ENCODE results near the gene PAK5. TPM values are rescaled to one million over a fixed set of nuclear protein-coding genes. Genes with fewer than 3 reads are reported as not detected.
A peak's percentile ranks its signal among the peaks of the same experiment; 100 is the strongest.

PAK5 gene
- total RNA-seq, 1 donor from 2014 or later: not detected

DNA sequence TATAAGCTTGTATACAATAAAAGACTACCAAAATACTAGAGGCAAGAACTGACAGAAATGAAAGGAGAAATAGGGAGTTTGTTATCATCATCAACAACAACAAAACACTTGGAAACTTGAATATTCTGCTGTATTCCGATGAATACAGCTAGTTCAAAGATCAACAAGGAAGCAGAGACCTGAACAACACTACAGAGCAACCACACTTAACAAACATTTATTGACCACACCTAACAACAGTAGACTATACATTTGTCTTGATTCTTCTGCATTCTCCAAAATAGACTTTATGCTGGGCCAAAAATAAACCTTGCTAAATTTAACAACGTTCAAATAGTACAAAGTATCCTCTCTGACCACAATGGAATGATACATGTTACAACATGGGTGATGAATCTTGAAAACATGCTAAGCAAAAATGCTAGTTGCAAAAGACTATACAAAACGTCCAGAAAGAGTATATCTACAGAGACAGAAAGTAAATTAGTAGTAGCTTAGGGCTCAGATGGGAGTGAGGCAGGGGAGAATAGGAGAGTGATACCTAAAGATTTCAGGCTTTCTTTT lies 39.1 kb upstream of the PAK5 start:
- H3K27me3 ChIP-seq (ENCODE audit: low read depth): no peaks in the 10 kb centered on the region
- H3K36me3 ChIP-seq: no peaks in the 10 kb centered on the region
- no peak overlapping the region for H3K27ac ChIP-seq (replicated peaks)
- intact Hi-C loops (cut with micrococcal nuclease): no loop called here
- DNase-seq: no peak
- H3K9me3 ChIP-seq (replicated peaks): peaks cover 35% of the 10 kb centered on the region
- TF ChIP-seq, protein P1, sequence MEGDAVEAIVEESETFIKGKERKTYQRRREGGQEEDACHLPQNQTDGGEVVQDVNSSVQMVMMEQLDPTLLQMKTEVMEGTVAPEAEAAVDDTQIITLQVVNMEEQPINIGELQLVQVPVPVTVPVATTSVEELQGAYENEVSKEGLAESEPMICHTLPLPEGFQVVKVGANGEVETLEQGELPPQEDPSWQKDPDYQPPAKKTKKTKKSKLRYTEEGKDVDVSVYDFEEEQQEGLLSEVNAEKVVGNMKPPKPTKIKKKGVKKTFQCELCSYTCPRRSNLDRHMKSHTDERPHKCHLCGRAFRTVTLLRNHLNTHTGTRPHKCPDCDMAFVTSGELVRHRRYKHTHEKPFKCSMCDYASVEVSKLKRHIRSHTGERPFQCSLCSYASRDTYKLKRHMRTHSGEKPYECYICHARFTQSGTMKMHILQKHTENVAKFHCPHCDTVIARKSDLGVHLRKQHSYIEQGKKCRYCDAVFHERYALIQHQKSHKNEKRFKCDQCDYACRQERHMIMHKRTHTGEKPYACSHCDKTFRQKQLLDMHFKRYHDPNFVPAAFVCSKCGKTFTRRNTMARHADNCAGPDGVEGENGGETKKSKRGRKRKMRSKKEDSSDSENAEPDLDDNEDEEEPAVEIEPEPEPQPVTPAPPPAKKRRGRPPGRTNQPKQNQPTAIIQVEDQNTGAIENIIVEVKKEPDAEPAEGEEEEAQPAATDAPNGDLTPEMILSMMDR (IDR thresholded peaks at IDR 0.05; ENCODE audit: borderline replicate concordance): no peak
- H3K4me1 ChIP-seq: no peaks in the 10 kb centered on the region
- no peak overlapping the region for H3K4me3 ChIP-seq

DNA sequence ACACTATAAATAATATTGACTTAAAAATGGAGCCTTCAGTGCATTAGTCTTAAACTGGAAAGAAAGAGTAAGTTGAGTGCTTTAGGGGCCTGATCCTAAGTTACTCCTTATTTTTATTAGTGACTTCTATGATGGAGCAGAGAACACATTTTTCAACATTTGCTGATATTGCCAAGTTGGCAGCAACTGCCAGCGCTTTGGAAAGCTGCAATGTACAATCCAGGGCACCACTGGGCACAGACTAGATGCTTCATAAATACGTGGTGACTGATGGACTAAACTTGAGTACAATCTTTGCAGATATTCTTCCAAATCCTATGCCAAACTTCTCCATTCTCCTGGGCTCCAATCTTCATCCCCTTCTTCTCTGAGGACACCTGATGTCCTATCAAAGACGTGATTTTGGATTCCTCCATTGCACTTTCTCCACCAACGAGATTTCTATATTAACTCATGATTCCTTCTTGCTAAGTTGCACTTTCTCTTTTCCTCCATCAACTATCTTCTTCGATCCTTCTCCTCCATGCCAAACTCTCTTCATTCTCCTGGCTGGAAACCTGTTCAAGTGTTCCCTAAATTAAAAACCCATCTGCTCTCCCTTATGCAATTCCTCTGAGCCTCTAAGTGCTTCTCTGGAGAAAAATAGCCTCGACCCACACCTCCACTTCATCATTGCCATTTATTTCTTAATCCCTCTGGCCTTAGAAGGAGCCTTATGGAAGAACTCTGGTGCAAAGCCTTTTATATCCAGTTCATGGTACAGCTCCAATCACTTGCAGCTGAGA lies 28.5 kb upstream of the PAK5 start:
- Histone ChIP-seq H3K4me1 (no peaks in the 10 kb centered on the region), H3K27ac (replicated peaks) (no peak overlapping the region), H3K27me3 (ENCODE audit: low read depth) (no peaks in the 10 kb centered on the region), H3K36me3 (no peaks in the 10 kb centered on the region), H3K4me3 (no peak overlapping the region), H3K9me3 (replicated peaks) (no peaks in the 10 kb centered on the region)
- TF ChIP-seq, protein P1 (IDR thresholded peaks at IDR 0.05; ENCODE audit: borderline replicate concordance): no peak
- no peak for DNase-seq
- intact Hi-C loops (cut with micrococcal nuclease): no loop called here

DNA sequence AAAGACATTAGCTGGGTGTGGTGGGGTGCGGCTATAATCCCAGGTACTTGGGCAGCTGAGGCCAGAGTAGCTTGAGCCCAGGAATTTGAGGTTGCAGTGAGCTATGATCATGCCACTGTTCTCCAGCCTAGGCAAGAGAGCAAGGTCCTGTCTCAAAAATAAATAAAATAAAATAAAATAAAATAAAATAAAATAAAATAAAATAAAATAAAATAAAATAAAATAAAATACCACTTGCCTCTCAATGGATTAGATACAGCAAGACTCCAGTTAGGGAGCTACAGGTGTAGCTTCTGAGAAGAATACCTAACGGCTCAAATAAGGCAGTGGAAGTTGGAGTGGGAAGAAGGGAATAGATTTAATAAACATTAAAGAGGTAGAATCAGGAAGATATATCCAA lies 13.7 kb upstream of the PAK5 start:
- TF ChIP-seq, protein P1 (IDR thresholded peaks at IDR 0.05; ENCODE audit: borderline replicate concordance): no peak
- Histone ChIP-seq H3K36me3 (no peaks in the 10 kb centered on the region), H3K4me3 (no peak overlapping the region), H3K27me3 (ENCODE audit: low read depth) (no peaks in the 10 kb centered on the region), H3K4me1 (no peaks in the 10 kb centered on the region), H3K27ac (replicated peaks) (no peak overlapping the region), H3K9me3 (replicated peaks) (peaks cover under 1% of the 10 kb centered on the region)
- no peak for DNase-seq
- intact Hi-C loops (cut with micrococcal nuclease): no loop called here

DNA sequence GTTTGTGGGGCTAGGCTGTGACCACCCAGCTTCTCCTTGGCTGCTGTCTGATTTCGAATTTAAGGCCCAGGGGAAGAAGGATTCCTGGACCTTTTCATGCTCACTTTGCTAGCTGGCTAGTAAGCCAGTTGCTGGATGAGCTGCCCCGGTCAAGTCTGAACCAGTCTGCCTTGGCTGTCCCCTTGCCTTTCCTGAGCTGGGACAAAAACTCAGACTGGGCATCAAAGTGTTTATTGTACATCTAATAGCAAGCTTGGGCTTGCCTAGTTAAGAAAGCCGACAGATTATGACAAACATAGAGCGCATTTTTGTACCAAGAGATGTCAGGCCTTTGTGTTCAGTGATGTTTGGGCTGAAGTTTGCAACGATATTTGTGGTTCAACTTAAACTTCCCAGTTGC lies 750 bp upstream of the PAK5 start:
- no peak for DNase-seq
- H3K4me3 ChIP-seq: no peak overlapping the region
- H3K4me1 ChIP-seq: peaks cover 9% of the 10 kb centered on the region
- TF ChIP-seq, protein P1 (IDR thresholded peaks at IDR 0.05; ENCODE audit: borderline replicate concordance): no peak
- H3K27me3 ChIP-seq (ENCODE audit: low read depth): peaks cover 60% of the 10 kb centered on the region
- peaks cover 17% of the 10 kb centered on the region for H3K9me3 ChIP-seq (replicated peaks)
- H3K27ac ChIP-seq (replicated peaks): no peak overlapping the region
- H3K36me3 ChIP-seq: no peaks in the 10 kb centered on the region
- intact Hi-C loops (cut with micrococcal nuclease): no loop called here

DNA sequence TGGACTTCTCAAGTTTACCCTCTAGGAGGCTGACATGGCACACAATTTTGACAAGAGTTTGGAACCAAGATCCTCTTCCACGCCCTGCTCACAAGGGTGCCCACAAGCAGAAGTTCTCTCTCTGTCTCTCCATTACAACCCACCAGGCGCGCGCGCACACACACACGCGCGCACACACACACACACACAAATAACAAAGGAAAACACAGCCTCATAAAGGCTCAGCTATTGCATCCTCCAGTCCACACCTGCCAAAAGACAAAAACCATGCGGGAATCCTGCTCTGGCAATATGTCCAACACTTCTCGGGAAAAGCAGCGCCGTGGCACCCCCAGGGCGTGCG lies 870 bp downstream of the PAK5 start:
- H3K4me1 ChIP-seq: peaks cover 9% of the 10 kb centered on the region
- H3K36me3 ChIP-seq: no peaks in the 10 kb centered on the region
- TF ChIP-seq, protein P1 (IDR thresholded peaks at IDR 0.05; ENCODE audit: borderline replicate concordance): no peak
- H3K27me3 ChIP-seq (ENCODE audit: low read depth): peaks cover 65% of the 10 kb centered on the region
- H3K9me3 ChIP-seq (replicated peaks): peaks cover 15% of the 10 kb centered on the region
- no peak overlapping the region for H3K27ac ChIP-seq (replicated peaks)
- H3K4me3 ChIP-seq: peak overlapping the region; percentile 39
- intact Hi-C loops (cut with micrococcal nuclease): no loop called here
- no peak for DNase-seq
